MM.1S (cell line): ENCODE results near the gene ATP6V0B.

Source experiments
- DNase-seq: peaks from one replicate; pipeline ENCODE4 v3.0.0-alpha.2; 2015
- H2AFZ ChIP-seq: fragments of 300-600 bp; sonication (generic); 2 replicates; pipeline ENCODE4 v1.6.0; 2016; ENCODE audit warnings: antibody characterized with exemption, low read length
- H3F3A ChIP-seq: fragments of 300-600 bp; sonication (generic); 2 replicates; pipeline ENCODE4 v1.6.1; 2016; ENCODE audit warnings: mild to moderate bottlenecking, antibody characterized with exemption, low read length, moderate library complexity, mixed read lengths; ENCODE audit not compliant: insufficient read depth
- H3K27ac ChIP-seq: fragments of 300-600 bp; sonication (generic); 2 replicates; pipeline ENCODE4 v1.5.1; 2016; ENCODE audit warnings: mild to moderate bottlenecking, low read length
- H3K27me3 ChIP-seq: fragments of 300-600 bp; sonication (generic); replicated peaks from 2 replicates; pipeline ENCODE4 v1.6.0; 2016; ENCODE audit warnings: low read length; ENCODE audit not compliant: insufficient read depth
- H3K36me3 ChIP-seq: fragments of 300-600 bp; sonication (generic); replicated peaks from 2 replicates; pipeline ENCODE4 v1.6.1; 2016; ENCODE audit warnings: mild to moderate bottlenecking, low read length, mixed read lengths; ENCODE audit not compliant: insufficient read depth
- H3K4me1 ChIP-seq: fragments of 300-600 bp; sonication (generic); 2 replicates; pipeline ENCODE4 v1.6.1; 2016; ENCODE audit warnings: low read length, mixed read lengths
- H3K4me2 ChIP-seq: fragments of 300-600 bp; sonication (generic); 2 replicates; pipeline ENCODE4 v1.6.0; 2016; ENCODE audit warnings: low read depth, low read length
- H3K4me3 ChIP-seq: fragments of 300-600 bp; sonication (generic); 2 replicates; pipeline ENCODE4 v1.5.1; 2016; ENCODE audit warnings: low read length, mixed read lengths
- H3K79me2 ChIP-seq: fragments of 300-600 bp; sonication (generic); 2 replicates; pipeline ENCODE4 v1.6.1; 2016; ENCODE audit warnings: mixed run types, low read length, mixed read lengths
- H3K9ac ChIP-seq: fragments of 300-600 bp; sonication (generic); 2 replicates; pipeline ENCODE4 v1.6.1; 2016; ENCODE audit warnings: low read length, mixed read lengths
- H3K9me2 ChIP-seq: fragments of 300-600 bp; sonication (generic); replicated peaks from 2 replicates; pipeline ENCODE4 v1.6.1; 2016; ENCODE audit warnings: mild to moderate bottlenecking, low read length, mixed read lengths; ENCODE audit not compliant: insufficient read depth
- H3K9me3 ChIP-seq: fragments of 300-600 bp; sonication (generic); replicated peaks from 2 replicates; pipeline ENCODE4 v1.6.1; 2016; ENCODE audit warnings: mild to moderate bottlenecking, low read length, mixed read lengths; ENCODE audit not compliant: insufficient read depth
- H4K20me1 ChIP-seq: fragments of 300-600 bp; sonication (generic); 2 replicates; pipeline ENCODE4 v1.6.1; 2016; ENCODE audit warnings: mild to moderate bottlenecking, low read length, moderate library complexity, mixed read lengths; ENCODE audit not compliant: insufficient read depth
- CTCF ChIP-seq: fragments of 300-600 bp; sonication (generic); IDR thresholded peaks from 2 replicates; pipeline ENCODE4 v1.5.1; 2016; ENCODE audit warnings: antibody characterized with exemption, low read length, mixed read lengths
- EZH2 ChIP-seq: fragments of 300-600 bp; sonication (generic); optimal IDR thresholded peaks from 2 replicates; pipeline ENCODE3; 2017; ENCODE audit warnings: low read depth, mild to moderate bottlenecking, antibody characterized with exemption, low read length, mixed read lengths
- EZH2phosphoT487 ChIP-seq: fragments of 300-600 bp; sonication (generic); IDR thresholded peaks from 2 replicates; pipeline ENCODE4 v1.6.1; 2018; ENCODE audit warnings: antibody characterized with exemption, low read length

The ATP6V0B gene

GRCh38 chr1:43990271-43991199 is 15.8 kb downstream of the ATP6V0B start:
- peak; percentile 18; the same call in 1 of the 2 replicates for TF ChIP-seq CTCF
- TF ChIP-seq EZH2phosphoT487, result no peak
- Histone ChIP-seq H3F3A (peaks cover 16% of the 10 kb centered on the region), H2AFZ (peak overlapping the region; percentile 91)

GRCh38 chr1:43991200-43991475 is 16.4 kb downstream of the ATP6V0B start:
- H3K27me3 ChIP-seq, result no peaks in the 10 kb centered on the region
- no peaks in the 10 kb centered on the region for H3K36me3 ChIP-seq
- H3K27ac ChIP-seq, result peak overlapping the region; percentile 17; the same call in 1 of the 2 replicates
- no peak for DNase-seq
- no peaks in the 10 kb centered on the region for H3K9me2 ChIP-seq
- peak overlapping the region; percentile 87 for H3K4me2 ChIP-seq
- H3K9ac ChIP-seq, result peak overlapping the region; percentile 37; the same call in 1 of the 2 replicates
- H3K9me3 ChIP-seq, result no peaks in the 10 kb centered on the region
- H3F3A ChIP-seq, result peaks cover 16% of the 10 kb centered on the region
- no peaks in the 10 kb centered on the region for H3K79me2 ChIP-seq
- H4K20me1 ChIP-seq, result no peaks in the 10 kb centered on the region
- H2AFZ ChIP-seq, result peak overlapping the region; percentile 91
- H3K4me1 ChIP-seq, result peaks cover 17% of the 10 kb centered on the region
- no peak for TF ChIP-seq CTCF
- no peak for TF ChIP-seq EZH2
- no peak for TF ChIP-seq EZH2phosphoT487
- peak overlapping the region; percentile 75 for H3K4me3 ChIP-seq

More at GRCh38 chr1:43990271-43991199, 15.8 kb downstream of the ATP6V0B start:
- H3K36me3 ChIP-seq, result no peaks in the 10 kb centered on the region
- peak overlapping the region; percentile 87 for H3K4me2 ChIP-seq
- H3K79me2 ChIP-seq, result no peaks in the 10 kb centered on the region
- H3K27ac ChIP-seq, result peak overlapping the region; percentile 17; the same call in 1 of the 2 replicates
- peak overlapping the region; percentile 37; the same call in 1 of the 2 replicates for H3K9ac ChIP-seq
- DNase-seq, result no peak
- H3K9me3 ChIP-seq, result no peaks in the 10 kb centered on the region
- H3K27me3 ChIP-seq, result no peaks in the 10 kb centered on the region
- no peaks in the 10 kb centered on the region for H3K9me2 ChIP-seq
- peaks cover 17% of the 10 kb centered on the region for H3K4me1 ChIP-seq
- no peaks in the 10 kb centered on the region for H4K20me1 ChIP-seq
- H3K4me3 ChIP-seq, result peak overlapping the region; percentile 75

- peak within 1 kb of the TSS; percentile 91 for H2AFZ ChIP-seq
- H3K9me3 ChIP-seq, result no peaks in the 10 kb centered on the region
- no peaks in the 10 kb centered on the region for H4K20me1 ChIP-seq
- H3K79me2 ChIP-seq, result no peaks in the 10 kb centered on the region
- H3K4me3 ChIP-seq, result peak within 1 kb of the TSS; percentile 75
- DNase-seq, result peak; percentile 82
- H3F3A ChIP-seq, result peaks cover 16% of the 10 kb centered on the region
- H3K9ac ChIP-seq, result peak within 1 kb of the TSS; percentile 37; the same call in 1 of the 2 replicates
- H3K27me3 ChIP-seq, result no peaks in the 10 kb centered on the region
- H3K9me2 ChIP-seq, result no peaks in the 10 kb centered on the region
- peak within 1 kb of the TSS; percentile 17; the same call in 1 of the 2 replicates for H3K27ac ChIP-seq
- H3K4me2 ChIP-seq, result peak within 1 kb of the TSS; percentile 87
- no peaks in the 10 kb centered on the region for H3K36me3 ChIP-seq
- H3K4me1 ChIP-seq, result peaks cover 17% of the 10 kb centered on the region
- no peak for TF ChIP-seq EZH2
- TF ChIP-seq CTCF, result no peak
These were observed 16.9 kb downstream of the ATP6V0B start, which contains the start of gene CCDC24 for GRCh38 chr1:43991476-43992231. CCDC24 (plus strand) TSS chr1:43991599; CDS start chr1:43991879, 280 bp downstream.
